Subcutaneous adipose tissue (tissue), 4 donors: Measurements from ENCODE around the gene CHRD. TPM values are rescaled to one million over a fixed set of nuclear protein-coding genes. Genes with fewer than 3 reads are reported as not detected.

Experiments used
- total RNA-seq, 4 donors: library from RNA; depleted of rRNA; stranded (reverse); fragments of >200 nt; gene quantifications; one replicate each; pipeline ENCODE4 v1.1.0, GENCODE V29; 2016
- TF ChIP-seq, protein P1 (sequence below): fragments of 450-650 bp; IDR thresholded peaks from one replicate; pipeline ENCODE4 v1.5.1; 2016; ENCODE audit warnings: low read depth, mild to moderate bottlenecking, control low read depth, antibody characterized with exemption, moderate library complexity

Gene CHRD
- total RNA-seq, 4 donors from 2014 or later = 8.0 to 11.7 (median 11.0) TPM

DNA sequence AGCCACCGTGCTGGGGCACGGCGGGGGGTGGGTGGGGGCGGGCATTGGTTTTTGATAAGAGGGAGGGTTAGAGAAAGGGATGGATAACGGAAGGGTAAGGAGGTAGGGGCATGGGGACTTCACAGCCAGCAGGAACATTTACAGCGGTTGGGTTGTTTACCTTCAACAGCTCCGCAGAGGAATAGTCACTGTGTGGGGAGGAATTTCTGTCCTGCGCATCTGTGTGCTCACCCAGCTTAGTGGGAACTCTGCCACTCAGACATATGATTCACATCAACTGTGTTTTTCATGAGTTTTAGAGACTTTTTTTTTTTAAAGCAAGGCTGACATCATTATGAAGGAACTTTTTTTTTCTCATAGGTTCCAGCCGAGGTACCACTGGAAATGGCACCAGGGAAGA lies 19.6 kb downstream of the CHRD start:
- TF ChIP-seq, protein P1, sequence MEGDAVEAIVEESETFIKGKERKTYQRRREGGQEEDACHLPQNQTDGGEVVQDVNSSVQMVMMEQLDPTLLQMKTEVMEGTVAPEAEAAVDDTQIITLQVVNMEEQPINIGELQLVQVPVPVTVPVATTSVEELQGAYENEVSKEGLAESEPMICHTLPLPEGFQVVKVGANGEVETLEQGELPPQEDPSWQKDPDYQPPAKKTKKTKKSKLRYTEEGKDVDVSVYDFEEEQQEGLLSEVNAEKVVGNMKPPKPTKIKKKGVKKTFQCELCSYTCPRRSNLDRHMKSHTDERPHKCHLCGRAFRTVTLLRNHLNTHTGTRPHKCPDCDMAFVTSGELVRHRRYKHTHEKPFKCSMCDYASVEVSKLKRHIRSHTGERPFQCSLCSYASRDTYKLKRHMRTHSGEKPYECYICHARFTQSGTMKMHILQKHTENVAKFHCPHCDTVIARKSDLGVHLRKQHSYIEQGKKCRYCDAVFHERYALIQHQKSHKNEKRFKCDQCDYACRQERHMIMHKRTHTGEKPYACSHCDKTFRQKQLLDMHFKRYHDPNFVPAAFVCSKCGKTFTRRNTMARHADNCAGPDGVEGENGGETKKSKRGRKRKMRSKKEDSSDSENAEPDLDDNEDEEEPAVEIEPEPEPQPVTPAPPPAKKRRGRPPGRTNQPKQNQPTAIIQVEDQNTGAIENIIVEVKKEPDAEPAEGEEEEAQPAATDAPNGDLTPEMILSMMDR = no peak

DNA sequence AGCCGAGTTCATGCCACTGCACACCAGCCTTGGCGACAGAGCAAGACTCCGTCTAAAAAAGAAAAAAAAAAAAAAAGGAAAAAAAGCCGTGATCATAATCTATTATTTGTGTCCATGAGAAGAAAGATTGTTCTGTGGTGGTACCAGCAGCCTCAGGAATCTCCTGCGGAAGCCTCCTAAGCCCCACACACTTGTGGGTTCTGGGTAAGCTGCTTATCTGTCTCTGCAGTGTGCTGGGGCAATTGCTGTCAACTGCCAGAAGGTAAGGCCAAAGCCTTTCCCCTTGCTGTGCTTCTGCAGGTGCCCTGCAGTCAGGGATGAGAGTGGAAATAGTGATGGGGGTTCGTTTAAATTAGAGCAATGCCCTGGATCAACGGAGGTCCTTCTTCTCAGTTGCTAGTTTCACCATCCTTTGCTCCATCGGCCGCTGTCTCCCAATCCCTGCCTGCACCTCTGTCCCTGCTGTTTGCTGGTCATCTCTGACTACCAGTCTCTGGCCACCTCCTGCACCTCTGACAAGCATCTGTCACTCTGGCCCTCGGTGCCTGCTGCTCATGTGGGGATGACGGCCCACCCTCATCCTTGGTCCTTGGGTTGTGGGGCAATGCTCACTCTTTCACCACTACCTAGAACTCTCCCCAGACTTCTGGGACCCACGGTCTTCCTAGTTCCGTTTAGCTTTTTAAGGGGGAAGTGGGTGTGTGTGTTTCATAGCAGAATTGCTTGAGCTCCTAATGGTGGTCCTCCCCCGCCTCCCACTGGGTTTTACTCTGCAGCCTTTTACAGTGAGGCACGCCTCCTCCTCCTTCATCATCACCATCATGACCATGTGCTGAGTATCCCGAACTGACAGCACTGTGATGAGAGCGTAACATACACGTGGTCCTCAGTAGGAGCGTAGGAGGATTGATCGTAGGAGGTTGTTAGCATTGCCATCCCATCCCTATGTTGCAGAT lies 25.5 kb downstream of the CHRD start:
- TF ChIP-seq, protein P1 = no peak

DNA sequence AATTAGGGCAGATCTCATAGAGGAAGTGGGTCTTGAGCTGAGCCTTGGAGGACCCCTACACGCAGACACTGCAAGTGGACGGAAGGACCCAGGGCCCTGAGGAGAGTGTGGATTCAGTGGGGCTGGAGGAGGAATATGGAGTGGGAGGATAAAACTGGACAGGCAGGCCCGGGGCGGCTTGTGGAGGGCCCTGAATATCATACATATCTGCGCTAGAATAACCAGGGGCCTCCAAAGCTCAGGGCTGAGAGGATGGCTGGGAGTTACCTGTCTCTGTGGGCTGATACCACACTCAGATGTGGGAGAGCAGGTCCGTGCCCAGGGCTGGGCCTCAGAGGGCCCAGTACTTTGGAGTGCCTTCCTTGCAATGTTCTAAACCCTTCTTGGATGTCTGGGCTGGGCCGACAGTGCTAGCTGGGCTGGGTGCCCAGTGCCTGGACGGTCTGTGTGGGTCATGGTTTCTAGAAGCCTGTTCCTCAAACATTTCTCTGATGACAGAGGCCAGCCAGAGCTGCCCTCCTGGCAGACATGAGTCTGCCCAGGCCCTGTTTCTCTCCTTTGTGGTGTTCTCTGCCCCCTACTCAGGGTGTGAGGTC lies 29.6 kb downstream of the CHRD start:
- TF ChIP-seq, protein P1 = no peak

DNA sequence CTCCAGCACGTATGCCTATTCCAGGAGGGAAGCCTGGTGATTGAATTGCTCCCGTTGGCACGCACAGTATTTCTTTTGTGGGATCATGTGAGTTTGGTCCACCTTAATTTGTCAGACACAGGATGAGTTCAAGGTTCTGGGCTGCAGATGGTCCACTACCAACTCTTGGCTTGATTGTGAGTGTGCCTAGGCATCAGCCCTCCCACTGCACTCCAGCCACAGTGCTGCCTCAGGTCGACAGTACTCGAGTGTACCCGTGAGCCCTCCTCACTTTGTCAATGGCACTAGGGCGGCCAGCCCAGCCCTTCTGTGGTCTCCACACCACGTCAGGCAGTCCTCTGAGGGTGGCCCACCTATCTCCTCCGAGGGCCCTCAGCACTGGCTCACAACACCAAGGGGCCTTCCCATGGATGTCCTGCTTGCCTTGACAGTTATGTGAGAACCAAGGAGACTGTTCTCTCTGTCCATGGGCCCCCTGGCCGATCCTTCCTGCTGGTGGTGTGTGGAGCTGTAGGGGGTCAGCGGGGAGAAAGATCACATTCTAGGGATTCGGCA lies 30.2 kb downstream of the CHRD start:
- TF ChIP-seq, protein P1 = no peak

DNA sequence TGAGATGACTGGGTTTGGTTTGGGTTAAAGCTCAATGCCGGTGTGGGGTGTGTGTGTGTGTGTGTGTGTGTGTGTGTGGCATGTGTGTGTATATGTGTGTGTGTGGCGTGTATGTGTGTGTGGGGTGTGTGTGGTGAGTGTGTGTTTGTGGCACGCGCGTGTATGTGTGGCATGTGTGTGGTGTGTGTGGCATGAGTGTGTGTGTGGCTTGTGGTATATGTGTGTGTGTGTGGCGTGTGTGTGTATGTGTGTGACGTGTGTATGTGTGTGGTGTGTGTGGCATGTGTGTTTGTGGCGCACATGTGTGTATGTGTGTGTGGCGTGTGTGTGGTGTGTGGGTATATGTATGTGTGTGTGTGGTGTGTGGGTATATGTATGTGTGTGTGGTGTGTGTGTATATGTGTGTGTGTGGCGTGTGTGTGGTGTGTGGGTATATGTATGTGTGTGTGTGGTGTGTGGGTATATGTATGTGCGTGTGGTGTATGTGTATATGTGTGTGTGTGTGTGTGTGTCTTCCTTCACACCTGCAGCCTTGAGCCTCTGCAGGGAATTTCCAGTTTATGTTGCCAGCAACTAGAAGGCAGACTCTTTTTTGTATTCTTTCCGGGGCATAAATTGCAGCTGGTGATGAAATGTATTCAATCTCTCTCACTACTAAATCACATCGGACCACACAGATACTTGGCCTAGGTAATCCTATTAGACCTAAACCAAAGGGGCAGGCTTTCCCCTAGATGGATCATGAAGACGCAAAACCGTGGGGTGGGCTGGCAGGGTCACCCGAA lies 34.8 kb downstream of the CHRD start:
- TF ChIP-seq, protein P1 = no peak

DNA sequence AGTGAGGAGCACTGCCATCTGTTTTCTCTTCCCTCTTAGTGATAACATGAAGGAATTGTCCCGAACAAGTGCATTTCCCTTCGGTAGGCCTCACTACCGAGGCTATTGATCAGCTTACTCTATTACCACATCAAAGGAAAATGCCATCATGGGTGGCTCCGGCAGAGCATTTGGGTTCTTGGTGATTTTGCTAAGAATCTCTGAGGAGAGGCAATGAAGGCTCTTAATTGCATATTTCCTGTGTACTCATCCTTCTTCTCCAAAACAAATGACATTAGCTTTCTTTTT lies 35.3 kb downstream of the CHRD start:
- TF ChIP-seq, protein P1 = no peak
